ENCODE results near the gene TMEM150A. TPM values are rescaled to one million over a fixed set of nuclear protein-coding genes. Genes with fewer than 3 reads are reported as not detected.

The TMEM150A gene
- total RNA-seq, 1 donor from 2014 or later: 10.1 TPM

- Histone ChIP-seq H3K4me3 (no peak overlapping the region), H3K36me3 (peaks cover 95% of the 10 kb centered on the region), H3K4me1 (peaks cover 10% of the 10 kb centered on the region), H3K9me3 (replicated peaks) (no peaks in the 10 kb centered on the region), H3K27me3 (ENCODE audit: low read depth) (no peaks in the 10 kb centered on the region), H3K27ac (replicated peaks) (no peak overlapping the region)
- no peak for TF ChIP-seq CTCF (IDR thresholded peaks at IDR 0.05; ENCODE audit: borderline replicate concordance)
- intact Hi-C loops (cut with micrococcal nuclease): loop anchor here (5.0 kb wide), 1 partner anchor 182 kb away; no protein-coding TSS in a partner anchor
- DNase-seq: no peak
These were observed 33.1 kb upstream of the TMEM150A start for GRCh38 chr2:85635636-85636035.

GRCh38 chr2:85635011-85635410, 32.5 kb upstream of the TMEM150A start:
- no peak overlapping the region for H3K27ac ChIP-seq (replicated peaks)
- peaks cover 95% of the 10 kb centered on the region for H3K36me3 ChIP-seq
- H3K9me3 ChIP-seq (replicated peaks): no peaks in the 10 kb centered on the region
- no peak for DNase-seq
- H3K27me3 ChIP-seq (ENCODE audit: low read depth): no peaks in the 10 kb centered on the region
- H3K4me3 ChIP-seq: no peak overlapping the region
- no peak for TF ChIP-seq CTCF (IDR thresholded peaks at IDR 0.05; ENCODE audit: borderline replicate concordance)
- peaks cover 10% of the 10 kb centered on the region for H3K4me1 ChIP-seq
- intact Hi-C loops (cut with micrococcal nuclease): loop anchor here (5.0 kb wide), 1 partner anchor 182 kb away; no protein-coding TSS in a partner anchor

- no peaks in the 10 kb centered on the region for H3K27me3 ChIP-seq (ENCODE audit: low read depth)
- TF ChIP-seq CTCF (IDR thresholded peaks at IDR 0.05; ENCODE audit: borderline replicate concordance): no peak
- H3K4me1 ChIP-seq: peaks cover 6% of the 10 kb centered on the region
- no peak for DNase-seq
- no peaks in the 10 kb centered on the region for H3K9me3 ChIP-seq (replicated peaks)
- H3K36me3 ChIP-seq: peaks cover 97% of the 10 kb centered on the region
- no peak overlapping the region for H3K4me3 ChIP-seq
- intact Hi-C loops (cut with micrococcal nuclease): no loop called here
- no peak overlapping the region for H3K27ac ChIP-seq (replicated peaks)
These were observed 28.8 kb upstream of the TMEM150A start for GRCh38 chr2:85631316-85631715.

- no peak overlapping the region for H3K27ac ChIP-seq (replicated peaks)
- H3K4me3 ChIP-seq: no peak overlapping the region
- intact Hi-C loops (cut with micrococcal nuclease): no loop called here
- peaks cover 12% of the 10 kb centered on the region for H3K4me1 ChIP-seq
- no peak for DNase-seq
- no peaks in the 10 kb centered on the region for H3K9me3 ChIP-seq (replicated peaks)
- no peak for TF ChIP-seq CTCF (IDR thresholded peaks at IDR 0.05; ENCODE audit: borderline replicate concordance)
- no peaks in the 10 kb centered on the region for H3K27me3 ChIP-seq (ENCODE audit: low read depth)
- H3K36me3 ChIP-seq: peaks cover 100% of the 10 kb centered on the region
These were observed 26.2 kb upstream of the TMEM150A start for GRCh38 chr2:85628658-85629057.

- H3K27ac ChIP-seq (replicated peaks): peak overlapping the region; percentile 54
- H3K36me3 ChIP-seq: peaks cover 99% of the 10 kb centered on the region
- peaks cover 22% of the 10 kb centered on the region for H3K4me1 ChIP-seq
- intact Hi-C loops (cut with micrococcal nuclease): no loop called here
- DNase-seq: no peak
- no peaks in the 10 kb centered on the region for H3K27me3 ChIP-seq (ENCODE audit: low read depth)
- TF ChIP-seq CTCF (IDR thresholded peaks at IDR 0.05; ENCODE audit: borderline replicate concordance): no peak
- H3K9me3 ChIP-seq (replicated peaks): no peaks in the 10 kb centered on the region
- H3K4me3 ChIP-seq: no peak overlapping the region
These were observed 21.5 kb upstream of the TMEM150A start for GRCh38 chr2:85623991-85624390.

Measured in left ventricle myocardium inferior (tissue), 1 donor.